Skeletal muscle cell (primary cell): Measurements from ENCODE around the gene AGAP2.
"Not testable (repeated sequence)": the region's sequence is repeated elsewhere in the genome, so short reads cannot be mapped to it uniquely, and the experiment has no call there.

ENCODE experiments used
- DNase-seq: peaks from one replicate; pipeline ENCODE4 v3.0.0-alpha.2; 2010; ENCODE audit warnings: low read depth
- H3K4me3 ChIP-seq: 2 replicates; pipeline ENCODE4 v1.5.1; 2011; ENCODE audit warnings: low read depth, mild to moderate bottlenecking, control low read depth, low read length, moderate library complexity

AGAP2 gene

GRCh38 chr12:57738661-57739237 is at the start of gene AGAP2:
Gene AGAP2 (minus strand): TSS chr12:57738742. CDS start chr12:57738246, 496 bp downstream.
- DNase-seq, result no peak
- H3K4me3 ChIP-seq, result peak within 1 kb of the TSS; percentile 42

- DNase-seq, result no peak
- no peak overlapping the region for H3K4me3 ChIP-seq
Observed at GRCh38 chr12:57783861-57784260, 45.3 kb upstream of the AGAP2 start.

GRCh38 chr12:57783466-57783801 is 44.9 kb upstream of the AGAP2 start:
- no peak for DNase-seq
- H3K4me3 ChIP-seq, result peak overlapping the region; percentile 100

GRCh38 chr12:57782608-57783465 is 44.3 kb upstream of the AGAP2 start, which contains the start of gene TSFM:
Gene TSFM (plus strand): TSS chr12:57782787. CDS start chr12:57782802, 15 bp downstream.
- peak within 1 kb of the TSS; percentile 100 for H3K4me3 ChIP-seq
- peak; percentile 81 for DNase-seq

- no peak for DNase-seq
- H3K4me3 ChIP-seq, result no peak overlapping the region
Observed at GRCh38 chr12:57782243-57782607, 43.7 kb upstream of the AGAP2 start.

GRCh38 chr12:57781801-57782200 is 43.3 kb upstream of the AGAP2 start:
- DNase-seq, result no peak
- no peak overlapping the region for H3K4me3 ChIP-seq

- DNase-seq, result no peak
- no peak overlapping the region for H3K4me3 ChIP-seq
Observed at GRCh38 chr12:57781244-57781643, 42.7 kb upstream of the AGAP2 start.

GRCh38 chr12:57780284-57780897 is 41.8 kb upstream of the AGAP2 start:
- no peak for DNase-seq

GRCh38 chr12:57779736-57780135 is 41.2 kb upstream of the AGAP2 start:
- no peak overlapping the region for H3K4me3 ChIP-seq
- no peak for DNase-seq

More at GRCh38 chr12:57780284-57780897, 41.8 kb upstream of the AGAP2 start:
- no peak overlapping the region for H3K4me3 ChIP-seq

- H3K4me3 ChIP-seq, result no peak overlapping the region
- DNase-seq, result no peak
Observed at GRCh38 chr12:57777911-57778310, 39.4 kb upstream of the AGAP2 start.

- no peak for DNase-seq
- H3K4me3 ChIP-seq, result no peak overlapping the region
Observed at GRCh38 chr12:57777367-57777766, 38.8 kb upstream of the AGAP2 start.

GRCh38 chr12:57776247-57776587 is 37.7 kb upstream of the AGAP2 start:
- no peak overlapping the region for H3K4me3 ChIP-seq
- DNase-seq, result no peak

GRCh38 chr12:57775563-57776246 is 37.2 kb upstream of the AGAP2 start:
- DNase-seq, result no peak
- H3K4me3 ChIP-seq, result no peak overlapping the region

- no peak for DNase-seq
- H3K4me3 ChIP-seq, result no peak overlapping the region
Observed at GRCh38 chr12:57775044-57775443, 36.5 kb upstream of the AGAP2 start.

GRCh38 chr12:57774634-57775033 is 36.1 kb upstream of the AGAP2 start:
- DNase-seq, H3K4me3 ChIP-seq: not testable (repeated sequence)

GRCh38 chr12:57772429-57773322 is 34.1 kb upstream of the AGAP2 start, which contains the start of gene EEF1AKMT3:
Gene EEF1AKMT3 (plus strand): TSS chr12:57772614. CDS start chr12:57772725, 111 bp downstream.
- DNase-seq, result no peak

GRCh38 chr12:57771873-57772428 is 33.4 kb upstream of the AGAP2 start, which contains the start of gene METTL1:
Gene METTL1 (minus strand): TSS chr12:57772105. CDS start chr12:57772083, 22 bp downstream.
- peak; percentile 88 for DNase-seq
- peak within 1 kb of the TSS; percentile 92 for H3K4me3 ChIP-seq

More at GRCh38 chr12:57772429-57773322, 34.1 kb upstream of the AGAP2 start, which contains the start of gene EEF1AKMT3:
- H3K4me3 ChIP-seq, result peak within 1 kb of the TSS; percentile 92

GRCh38 chr12:57771236-57771872 is 32.8 kb upstream of the AGAP2 start:
- peak overlapping the region; percentile 92 for H3K4me3 ChIP-seq
- DNase-seq, result peak; percentile 70
